T-helper 1 cell treated with Interleukin-12 subunit alpha and Interleukin-12 subunit beta and Interleukin-4 antibody, amounts not matched to agents 30 ng/mL and 1 ng/mL, for 36 hours (primary cell): Measurements from ENCODE around the gene NARS2. TPM values are rescaled to one million over a fixed set of nuclear protein-coding genes. Genes with fewer than 3 reads are reported as not detected.
"Not testable (repeated sequence)": the region's sequence is repeated elsewhere in the genome, so short reads cannot be mapped to it uniquely, and the experiment has no call there.

Source experiments
- intact Hi-C: fragments of 100-400 bp; cut with micrococcal nuclease; formaldehyde crosslinking; loops from one replicate; pipeline ENCODE4 v1.15.1; 2024
- total RNA-seq: library from RNA; stranded (reverse); gene quantifications from 2 replicates; pipeline ENCODE4 v1.2.3, GENCODE V29; 2022

The NARS2 gene
- total RNA-seq, 1 donor from 2014 or later: 15.8 TPM

DNA sequence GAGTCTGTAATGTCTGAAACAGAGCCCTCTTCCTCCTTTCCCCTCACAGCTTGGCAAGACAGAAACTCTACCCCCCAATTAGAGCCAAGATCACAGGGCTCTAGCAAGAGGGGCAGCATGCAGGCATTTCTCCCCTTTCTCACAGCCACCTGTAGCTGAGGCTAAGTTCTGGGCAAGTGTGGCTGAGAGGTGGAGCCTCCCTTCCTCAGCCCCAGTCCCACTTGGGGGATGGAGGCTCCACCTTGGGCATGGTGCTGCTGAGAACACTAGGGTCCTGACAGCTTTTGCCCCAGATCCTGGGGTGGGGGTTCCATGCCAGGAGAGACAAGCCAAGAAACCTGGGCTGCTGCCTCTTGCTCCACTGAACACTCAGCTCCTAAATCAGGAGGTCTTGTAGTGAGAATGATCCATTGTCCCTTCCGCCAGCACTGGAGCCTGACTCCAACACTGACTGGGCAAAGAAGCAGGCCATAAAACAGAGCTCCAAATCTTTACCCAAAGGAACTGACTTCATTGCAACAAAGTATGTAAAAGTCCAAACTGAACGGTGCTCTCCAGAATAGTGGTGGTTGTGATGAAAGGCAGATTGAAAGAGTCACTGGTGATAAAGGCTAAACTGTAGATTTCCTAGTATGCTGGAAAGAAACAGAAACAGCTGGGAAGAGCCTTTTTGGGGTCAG is 25.6 kb downstream of the NARS2 start:
- intact Hi-C loops: no loop called here

DNA sequence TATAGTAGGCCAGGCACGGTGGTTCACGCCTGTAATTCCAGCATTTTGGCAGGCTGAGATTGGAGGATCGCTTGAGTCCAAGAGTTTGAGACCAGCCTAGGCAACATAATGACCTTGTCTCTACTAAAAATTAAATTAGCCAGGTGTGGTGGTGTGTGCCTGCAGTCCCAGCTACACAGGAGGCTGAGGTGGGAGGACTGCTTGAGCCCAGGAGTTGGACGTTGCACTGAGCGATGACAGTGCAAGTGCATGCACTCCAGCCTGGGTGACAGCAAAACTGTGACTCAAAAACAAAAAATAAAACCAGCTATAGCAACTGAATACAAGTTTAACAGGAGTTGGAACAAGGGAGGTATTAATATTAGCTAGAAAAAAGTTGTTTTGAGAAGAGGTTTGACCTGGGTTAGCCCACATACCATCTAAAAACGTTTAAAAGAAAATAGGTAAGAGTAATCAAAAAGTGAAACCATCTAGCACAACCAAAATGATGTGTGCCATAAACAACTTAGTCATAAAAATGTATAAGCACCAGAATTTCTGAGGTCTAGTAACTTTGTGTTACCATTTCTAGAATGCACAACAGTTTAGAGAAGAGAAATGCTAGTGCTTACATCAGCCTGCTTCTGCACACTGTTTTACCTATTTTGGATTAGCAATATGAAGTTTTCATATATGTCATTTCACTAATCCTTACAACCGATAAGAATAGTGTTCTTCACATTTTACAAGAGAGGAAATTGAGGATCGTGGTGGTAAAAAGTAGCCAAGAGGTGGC is 26.5 kb downstream of the NARS2 start:
- intact Hi-C loops: no loop called here

DNA sequence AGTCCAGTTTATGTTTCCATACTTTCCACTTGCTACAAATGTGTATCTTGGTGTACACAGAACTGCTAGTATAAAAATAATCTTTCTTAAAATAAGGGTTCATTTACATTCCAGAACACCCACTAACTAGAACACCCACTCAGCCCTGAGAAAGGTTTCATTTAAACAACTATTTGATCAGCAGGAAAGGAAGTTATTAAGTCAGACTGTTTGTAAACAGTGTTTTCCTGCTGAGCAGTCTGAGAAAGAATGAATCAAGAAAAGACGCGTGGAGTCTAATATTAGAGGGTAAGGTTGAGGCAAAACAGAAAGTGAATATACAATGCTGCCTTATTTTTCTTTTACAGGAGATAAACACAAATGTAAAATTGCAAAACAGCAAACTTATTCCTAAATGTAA is 32.7 kb downstream of the NARS2 start:
- intact Hi-C loops: no loop called here

DNA sequence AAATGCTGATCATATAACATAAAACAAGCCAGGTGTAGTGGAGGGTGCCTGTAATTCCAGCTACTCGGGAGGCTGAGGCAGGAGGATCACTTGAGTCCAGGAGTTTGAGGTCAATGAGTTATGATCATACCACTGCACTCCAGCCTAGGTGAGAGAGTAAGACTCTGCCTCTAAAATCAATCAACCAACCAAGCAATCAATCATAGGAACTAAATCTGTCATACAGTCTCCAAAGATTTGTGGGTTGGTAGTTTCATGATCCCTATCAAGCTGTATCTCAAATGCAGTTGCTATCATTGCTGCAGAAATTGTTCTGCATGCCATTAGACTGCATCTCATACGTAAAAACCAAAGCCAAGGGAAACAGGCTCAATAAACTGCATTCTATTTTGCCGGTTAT is 33.1 kb downstream of the NARS2 start:
- intact Hi-C loops: no loop called here

DNA sequence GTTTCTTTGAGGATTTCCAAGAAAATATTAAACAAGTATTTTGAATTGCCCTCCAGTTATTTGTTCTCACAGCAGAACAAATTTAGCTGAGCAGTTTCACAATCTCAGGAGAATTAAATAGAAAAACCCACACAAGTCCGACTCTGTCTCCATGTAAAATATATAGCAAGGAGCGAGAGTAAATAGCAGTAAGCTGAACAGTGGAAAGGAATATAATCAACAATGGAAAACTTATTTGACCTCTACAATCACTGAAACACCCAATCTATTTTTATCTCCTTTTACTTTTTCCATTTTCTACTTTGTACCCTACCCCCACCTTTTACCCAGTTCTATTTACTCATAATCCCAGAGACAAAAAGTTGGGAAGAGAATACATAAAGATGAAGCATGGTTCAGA is 34.4 kb downstream of the NARS2 start:
- intact Hi-C loops: no loop called here

DNA sequence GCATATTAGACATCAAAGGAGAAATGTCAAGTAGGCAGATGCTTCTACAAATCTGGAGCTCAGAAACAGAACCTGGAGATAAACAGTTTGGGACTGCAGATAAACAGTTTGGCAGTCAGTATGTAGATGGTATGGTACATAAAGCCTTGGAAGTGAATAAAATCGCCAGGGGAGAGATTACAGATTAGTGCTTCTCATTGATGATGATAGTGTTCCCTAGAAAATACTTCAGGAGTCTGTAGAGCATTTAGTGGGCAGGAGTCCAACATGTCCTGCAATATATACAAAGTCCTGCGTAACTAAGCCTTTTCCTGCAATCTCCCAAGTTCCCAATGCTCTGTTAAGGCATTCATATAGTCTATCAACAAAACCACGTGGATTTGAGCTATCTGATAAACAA is 35.2 kb downstream of the NARS2 start:
- intact Hi-C loops: no loop called here

DNA sequence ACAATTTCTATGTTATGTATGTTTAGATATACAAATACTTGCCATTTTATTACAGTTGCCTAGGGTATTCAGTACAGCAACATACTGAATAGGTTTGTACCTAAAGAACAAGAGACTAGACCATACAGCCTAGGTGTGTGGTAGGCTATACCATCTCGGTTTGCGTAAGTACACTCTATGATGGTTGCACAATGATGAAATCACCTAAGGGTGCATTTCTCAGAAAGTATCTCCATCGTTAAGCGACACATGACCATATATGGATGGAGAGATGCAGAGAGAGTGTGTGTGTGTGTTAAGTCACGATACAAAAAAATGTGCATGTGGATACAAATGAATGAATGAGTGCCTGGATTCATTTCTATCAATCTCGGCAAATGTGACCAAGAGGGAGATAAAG is 37.7 kb downstream of the NARS2 start:
- intact Hi-C loops: no loop called here

DNA sequence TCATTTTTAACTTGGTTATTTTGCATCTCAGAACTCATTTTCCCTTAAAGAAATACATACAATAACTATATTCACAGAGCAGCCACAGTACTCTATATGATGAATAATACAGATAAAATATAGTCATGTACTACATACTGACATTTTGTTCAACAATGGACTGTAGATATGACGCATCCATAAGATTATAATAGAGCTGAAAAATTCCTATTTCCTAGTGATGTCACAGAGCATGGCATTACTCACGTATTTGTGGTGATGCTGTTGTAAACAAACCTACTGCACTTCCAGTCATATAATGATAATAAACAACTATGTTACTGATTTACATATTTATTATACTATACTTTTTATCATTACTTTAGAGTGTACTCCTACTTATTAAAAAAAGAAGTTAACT is 38.7 kb downstream of the NARS2 start:
- intact Hi-C loops: no loop called here

DNA sequence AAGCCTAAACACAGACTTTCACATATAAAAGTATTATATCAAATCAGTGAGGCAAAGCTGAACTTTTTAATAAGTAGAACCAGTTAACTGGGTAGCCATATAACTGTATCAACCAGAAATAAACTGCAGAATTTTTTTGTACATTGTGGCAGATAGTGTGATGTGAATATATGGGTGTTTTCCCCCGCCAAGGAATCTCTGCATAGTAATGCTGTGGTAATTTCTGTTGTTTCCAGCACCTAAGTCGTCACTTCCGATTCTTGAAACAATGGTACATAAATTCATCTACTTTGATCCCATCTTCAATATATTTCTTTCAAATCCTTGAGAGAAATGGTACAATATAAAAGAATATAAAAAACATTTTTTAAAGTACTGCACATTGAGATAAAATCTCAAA is 39.6 kb downstream of the NARS2 start:
- intact Hi-C loops: no loop called here

DNA sequence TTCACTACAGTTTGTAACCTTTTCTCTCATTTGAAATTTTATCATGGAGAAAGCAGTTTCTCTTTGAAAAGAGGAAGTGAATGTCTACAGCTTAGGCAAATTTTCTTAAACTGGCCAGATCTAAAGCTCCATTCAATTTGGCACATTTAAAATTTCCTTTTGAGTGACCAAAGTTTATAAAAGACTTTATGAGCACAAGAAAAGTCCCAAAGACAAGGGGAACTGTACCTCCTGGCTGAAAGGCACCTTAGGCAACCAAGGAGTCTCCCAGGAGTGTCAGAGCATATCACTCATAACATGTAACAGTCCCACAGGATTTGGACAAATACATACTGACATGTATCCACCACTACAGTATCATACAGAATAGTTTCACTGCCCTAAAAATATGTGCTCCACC is 41.3 kb downstream of the NARS2 start:
- intact Hi-C loops: no loop called here

DNA sequence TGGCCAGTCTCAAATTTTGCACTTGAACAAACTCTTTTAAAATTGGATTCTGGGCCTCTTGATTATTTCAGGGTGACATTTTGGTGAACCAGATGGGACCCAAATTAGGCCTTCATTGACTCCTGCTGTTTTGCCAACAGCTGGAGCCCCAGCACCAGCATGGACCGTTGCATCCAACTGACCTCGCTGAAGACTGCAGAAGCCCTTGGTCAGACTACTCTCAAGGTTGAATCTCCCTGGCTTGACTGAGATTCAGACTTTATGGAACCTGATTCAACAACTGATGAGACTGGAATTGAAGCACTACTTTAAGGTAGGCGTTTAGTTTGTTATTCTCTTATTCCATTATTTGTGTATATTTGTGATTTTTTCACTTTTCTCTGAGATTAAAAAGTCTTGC is 41.7 kb downstream of the NARS2 start:
- intact Hi-C loops: no loop called here

DNA sequence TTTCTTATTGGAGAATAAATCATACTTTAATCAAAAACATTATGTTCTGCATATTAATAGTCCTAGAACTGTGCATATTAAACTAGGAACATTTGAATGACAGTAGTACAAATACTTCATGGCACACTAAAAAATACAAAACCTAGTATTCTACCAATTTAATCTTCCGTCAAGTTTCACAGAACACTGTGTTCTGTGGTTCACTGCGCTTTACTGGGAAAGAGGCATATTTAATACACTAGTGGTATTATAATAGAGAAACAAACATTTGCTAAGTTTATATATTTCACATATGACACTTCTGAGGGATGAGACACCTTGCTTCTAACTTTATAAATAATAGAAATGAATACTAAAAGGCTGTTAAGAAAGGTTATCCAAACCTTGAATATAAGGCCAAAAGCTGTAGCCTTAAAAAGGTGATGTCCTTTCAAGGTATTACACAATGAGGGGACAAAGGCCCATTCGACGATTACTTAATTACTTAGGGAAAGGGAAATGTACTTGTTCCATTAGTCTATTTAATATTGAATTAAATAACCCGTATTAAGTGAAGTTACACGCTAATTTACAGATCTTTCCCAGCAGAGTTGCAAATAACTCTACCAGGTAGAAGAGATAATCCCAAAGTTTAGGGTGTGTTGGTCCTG is 48.0 kb downstream of the NARS2 start:
- intact Hi-C loops: no loop called here

DNA sequence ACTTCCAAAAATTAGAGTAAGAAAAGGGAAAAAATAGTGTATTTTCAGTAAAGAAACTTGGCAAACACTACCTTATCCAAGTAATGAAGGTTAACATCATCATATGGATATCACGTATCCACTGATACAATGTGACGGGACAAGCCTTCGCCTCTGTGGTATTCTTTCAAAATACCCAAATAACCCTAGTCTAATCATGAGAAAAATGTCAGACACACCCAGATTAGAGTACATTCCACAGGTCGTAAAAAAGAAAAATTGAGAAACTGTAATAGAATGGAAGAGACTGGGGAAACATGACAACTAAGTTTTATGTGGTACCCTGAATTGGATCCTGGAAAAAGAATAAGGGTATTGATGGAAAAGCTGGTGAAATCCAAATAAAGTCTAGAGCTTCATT is 48.9 kb downstream of the NARS2 start:
- intact Hi-C loops: no loop called here

DNA sequence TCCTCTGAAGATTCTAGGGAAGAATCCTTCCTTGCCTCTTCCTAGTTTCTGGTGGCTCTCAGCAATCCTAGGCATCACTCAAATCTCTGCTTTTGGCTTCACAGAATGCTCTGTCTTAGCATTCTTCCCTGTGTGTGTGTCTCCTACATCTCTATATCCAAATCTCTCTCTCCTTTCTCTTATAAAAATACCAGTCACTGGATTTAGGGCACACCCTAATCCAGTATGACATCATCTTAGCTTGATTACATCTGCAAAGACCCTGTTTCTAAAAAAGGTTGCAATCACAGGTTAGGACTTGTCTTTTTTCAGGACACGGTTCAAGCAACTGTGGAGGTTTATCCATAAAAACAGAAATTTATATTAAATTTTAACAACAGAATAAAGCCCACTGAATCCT is 54.4 kb downstream of the NARS2 start:
- intact Hi-C loops: no loop called here

DNA sequence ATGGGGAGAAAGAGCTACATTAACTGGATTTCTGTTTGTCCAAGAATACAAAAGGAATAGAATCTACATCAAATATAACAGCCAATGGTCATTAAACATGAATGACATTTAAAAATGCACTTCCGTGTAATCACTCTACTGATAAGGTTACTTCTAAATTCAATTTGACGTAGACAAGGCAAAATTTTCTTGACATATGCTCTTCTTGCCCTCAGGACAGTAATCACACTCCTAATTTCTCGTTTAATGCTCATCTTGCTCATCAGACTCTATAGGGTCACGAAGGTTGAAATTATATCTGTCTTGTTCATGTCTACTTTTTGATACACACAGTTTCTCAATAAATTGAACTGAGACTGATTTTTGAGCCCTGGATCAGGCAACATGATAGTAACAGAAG is 58.4 kb downstream of the NARS2 start:
- intact Hi-C loops: no loop called here

DNA sequence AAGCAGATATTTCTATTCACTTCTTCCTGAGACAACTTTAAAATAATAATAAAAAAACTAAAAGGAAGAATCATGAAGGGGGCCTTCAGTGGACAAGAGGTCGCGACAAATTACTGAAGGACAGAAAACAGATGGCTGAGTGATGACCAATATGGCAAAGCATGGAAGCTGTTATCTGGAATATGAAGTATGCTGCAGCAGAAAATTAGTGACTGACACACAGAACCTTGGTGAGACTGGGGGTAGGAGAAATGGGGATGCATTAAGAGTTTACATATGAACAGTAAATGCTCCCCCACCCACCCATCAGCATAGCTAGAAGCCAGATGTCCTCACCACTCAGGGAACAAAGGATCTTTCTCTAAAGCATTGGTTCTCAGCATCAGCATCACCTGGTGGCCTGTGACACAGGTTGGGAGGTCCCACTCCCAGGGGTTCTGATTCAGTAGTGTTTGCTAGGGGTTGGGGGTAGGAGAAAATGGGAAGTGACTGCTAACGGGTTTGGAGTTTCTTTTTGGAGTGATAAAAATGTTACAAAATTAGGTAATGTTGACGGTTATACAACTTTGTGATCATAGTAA is 59.7 kb downstream of the NARS2 start:
- intact Hi-C loops: no loop called here

DNA sequence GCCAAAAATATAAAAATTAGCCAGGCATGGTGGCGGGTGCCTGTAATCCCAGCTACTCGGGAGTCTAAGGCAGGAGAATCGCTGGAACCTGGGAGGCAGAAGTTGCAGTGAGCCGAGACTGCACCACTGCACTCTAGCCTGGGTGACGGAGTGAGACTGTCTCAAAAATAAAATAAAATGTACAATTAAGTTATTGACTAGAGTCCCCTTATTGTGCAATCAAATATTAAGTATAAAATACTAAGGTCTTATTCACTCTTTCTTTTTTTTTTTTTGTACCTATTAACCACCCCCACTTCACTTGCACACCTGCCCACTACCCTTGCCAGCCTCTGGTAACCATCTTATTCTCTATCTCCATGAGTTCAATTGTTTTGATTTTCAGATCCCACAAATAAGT is 61.6 kb downstream of the NARS2 start:
- intact Hi-C loops: not testable (repeated sequence)

DNA sequence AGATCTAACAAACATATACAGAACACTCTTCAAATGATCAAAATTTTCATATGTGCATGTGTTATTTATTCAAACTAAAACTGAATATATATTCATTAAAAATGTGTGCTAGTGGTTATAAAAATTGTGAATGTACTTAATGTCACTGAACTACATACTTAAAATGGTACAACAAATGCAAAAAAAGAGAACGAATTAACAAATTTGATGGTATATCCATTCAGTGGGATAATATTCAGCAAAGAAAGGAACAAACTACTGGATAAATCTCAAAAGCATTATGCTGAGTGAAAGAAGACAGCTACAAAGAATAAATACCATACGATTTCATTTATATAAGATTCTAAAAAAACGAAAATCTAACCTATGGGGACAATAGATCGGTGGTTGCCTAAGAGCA is 64.1 kb downstream of the NARS2 start:
- intact Hi-C loops: no loop called here

DNA sequence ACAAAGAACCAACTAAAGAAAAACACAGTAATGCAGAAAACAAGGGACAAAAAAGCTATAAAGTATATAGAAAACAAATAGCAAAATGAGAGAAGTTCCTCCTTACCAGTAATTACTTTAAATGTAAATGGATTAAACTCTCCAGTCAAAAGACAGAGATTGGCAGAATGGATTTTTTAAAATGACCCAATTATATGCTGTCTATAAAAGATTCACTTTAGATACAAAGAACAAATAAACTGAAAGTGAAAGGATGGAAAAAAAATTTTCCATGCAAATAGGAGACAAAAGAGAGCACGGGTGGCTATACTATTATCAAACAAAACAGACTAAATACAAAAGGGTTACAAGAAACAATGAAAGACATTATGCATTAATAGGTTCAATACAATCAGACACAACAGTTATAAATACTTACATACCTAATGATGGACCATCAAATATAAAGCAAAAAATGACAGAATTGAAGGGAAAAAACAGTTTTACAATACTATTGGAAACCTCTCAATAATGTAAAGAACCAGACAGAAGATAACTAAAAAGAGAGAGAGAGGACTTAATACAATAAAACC is 64.6 kb downstream of the NARS2 start:
- intact Hi-C loops: no loop called here

DNA sequence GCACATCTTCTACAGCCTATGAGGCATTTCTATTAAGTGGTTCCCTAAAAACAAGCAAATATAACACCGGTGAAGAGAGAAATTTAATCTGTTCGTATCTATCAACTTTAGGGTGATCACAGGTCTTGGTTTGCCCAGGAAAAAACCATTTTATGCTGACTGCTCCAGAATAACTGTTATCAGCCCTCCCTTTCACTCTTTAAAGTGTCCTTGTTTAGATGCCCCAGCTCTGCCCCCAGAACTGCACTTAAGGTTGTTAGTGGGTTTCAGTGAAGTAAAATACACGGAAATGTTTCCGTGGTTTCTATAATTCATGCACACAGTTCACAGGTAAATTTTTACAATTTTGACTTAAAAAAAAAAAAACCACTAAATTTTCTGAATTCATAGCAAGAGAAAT is 70.0 kb downstream of the NARS2 start:
- intact Hi-C loops: no loop called here

DNA sequence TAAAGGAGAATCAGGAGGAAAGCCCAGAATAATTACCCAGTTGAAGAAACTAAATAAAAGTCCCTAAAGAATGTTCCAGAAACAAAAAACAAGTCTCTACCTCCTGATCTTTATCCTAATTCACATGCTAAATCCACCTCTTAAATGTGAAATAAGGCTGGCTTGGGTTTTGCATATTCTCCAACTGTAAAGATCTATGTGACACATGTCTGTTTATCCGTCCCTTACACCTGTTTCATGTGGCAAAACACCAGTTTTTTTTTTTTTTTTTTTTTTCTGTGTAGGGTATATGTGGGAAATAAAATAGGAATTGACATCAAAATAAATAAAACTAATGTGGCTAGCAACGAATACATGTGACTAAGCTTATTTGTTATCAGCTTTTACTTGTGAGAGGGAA is 70.5 kb downstream of the NARS2 start:
- intact Hi-C loops: no loop called here

DNA sequence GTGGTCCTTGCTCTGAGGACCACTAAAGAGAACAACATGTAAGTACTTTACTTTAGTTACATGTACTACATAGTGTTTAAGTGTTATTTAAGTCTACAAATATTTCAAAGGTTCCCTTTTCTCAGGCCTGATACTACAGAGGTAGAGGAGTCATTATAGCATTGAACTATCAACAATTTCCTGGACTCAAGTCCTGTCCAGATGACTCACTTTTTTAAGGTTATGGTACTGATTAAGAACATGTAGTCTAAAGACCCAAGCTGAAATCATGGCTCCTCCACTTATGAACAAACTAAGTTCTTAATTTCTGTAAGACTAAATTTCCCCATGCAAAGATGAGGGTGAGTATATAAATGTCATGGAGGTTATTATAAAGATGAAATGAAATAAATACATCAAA is 74.7 kb downstream of the NARS2 start:
- intact Hi-C loops: no loop called here
